Measurements from ENCODE around the gene POLR1C.

- no peak for TF ChIP-seq EZH2phosphoT487 (IDR thresholded peaks at IDR 0.05; ENCODE audit: borderline replicate concordance)
- TF ChIP-seq CTCF (conservative IDR thresholded peaks at IDR 0.05; ENCODE audit: low read length): no peak
Measured at GRCh38 chr6:43493230-43493629, 23.7 kb upstream of the POLR1C start.
